KMS-11 (cell line): ENCODE data around the gene SUCLG2.

ENCODE experiments used
- H2AFZ ChIP-seq: fragments of 200-600 bp; sonication (generic); 2 replicates; pipeline ENCODE4 v1.6.1; 2016; ENCODE audit warnings: antibody characterized with exemption, mixed run types, low read depth
- H3K27ac ChIP-seq: fragments of 200-600 bp; sonication (generic); 2 replicates; pipeline ENCODE4 v1.6.1; 2016; ENCODE audit warnings: mild to moderate bottlenecking, mixed run types
- H3K27me3 ChIP-seq: fragments of 200-600 bp; sonication (generic); 2 replicates; pipeline ENCODE4 v1.6.1; 2017; ENCODE audit warnings: mild to moderate bottlenecking, low read depth, mixed run types, moderate library complexity; ENCODE audit not compliant: insufficient read depth
- H3K36me3 ChIP-seq: fragments of 200-600 bp; sonication (generic); 2 replicates; pipeline ENCODE4 v1.6.1; 2017; ENCODE audit warnings: mild to moderate bottlenecking, mixed run types; ENCODE audit not compliant: insufficient read depth
- H3K4me1 ChIP-seq: fragments of 200-600 bp; sonication (generic); 2 replicates; pipeline ENCODE4 v1.6.1; 2016; ENCODE audit warnings: mild to moderate bottlenecking, low read depth, mixed run types; ENCODE audit not compliant: poor library complexity, severe bottlenecking
- H3K4me2 ChIP-seq: fragments of 200-600 bp; sonication (generic); 2 replicates; pipeline ENCODE4 v1.7.0; 2016; ENCODE audit warnings: mild to moderate bottlenecking, mixed run types
- H3K4me3 ChIP-seq: fragments of 200-600 bp; sonication (generic); IDR thresholded peaks from 2 replicates; pipeline ENCODE4 v1.6.1; 2017; ENCODE audit warnings: low read depth, low read length, mixed read lengths; ENCODE audit not compliant: insufficient read depth
- H3K79me2 ChIP-seq: fragments of 200-600 bp; sonication (generic); 2 replicates; pipeline ENCODE4 v1.6.1; 2016; ENCODE audit warnings: low read depth, mixed run types; ENCODE audit not compliant: insufficient read depth
- H3K9ac ChIP-seq: fragments of 200-600 bp; sonication (generic); 2 replicates; pipeline ENCODE4 v1.6.1; 2016; ENCODE audit warnings: mild to moderate bottlenecking, mixed run types
- H4K20me1 ChIP-seq: fragments of 200-600 bp; sonication (generic); 2 replicates; pipeline ENCODE4 v1.6.1; 2016; ENCODE audit warnings: mild to moderate bottlenecking, mixed run types; ENCODE audit not compliant: insufficient read depth
- TF ChIP-seq, protein P1 (sequence below): fragments of 200-600 bp; sonication (generic); conservative IDR thresholded peaks from 2 replicates; pipeline ENCODE4 v1.6.1; 2017; ENCODE audit warnings: low read depth, mild to moderate bottlenecking, antibody characterized with exemption, low read length, moderate library complexity, mixed read lengths

SUCLG2 gene

DNA sequence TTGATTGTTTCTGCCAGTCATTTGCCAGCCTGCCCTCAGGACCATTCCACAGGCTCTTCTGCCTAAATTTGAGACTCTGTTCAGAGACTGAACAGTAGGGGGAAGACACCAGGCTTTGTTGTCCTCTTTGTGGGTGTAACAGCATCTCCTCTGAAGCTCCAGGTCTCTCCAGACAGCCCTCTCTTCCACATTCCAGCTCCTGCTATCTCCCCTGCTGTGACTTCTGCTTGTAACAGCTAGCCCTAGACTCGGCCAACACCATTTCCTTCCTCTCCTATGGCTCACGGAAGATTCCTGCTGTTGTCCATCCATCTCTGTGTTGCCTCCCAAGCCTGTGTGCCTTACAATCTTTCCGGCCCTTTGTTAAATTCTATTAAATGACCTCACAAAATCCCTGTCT, 40.2 kb downstream of the SUCLG2 start:
- H3K36me3 ChIP-seq = no peaks in the 10 kb centered on the region
- TF ChIP-seq, protein P1, sequence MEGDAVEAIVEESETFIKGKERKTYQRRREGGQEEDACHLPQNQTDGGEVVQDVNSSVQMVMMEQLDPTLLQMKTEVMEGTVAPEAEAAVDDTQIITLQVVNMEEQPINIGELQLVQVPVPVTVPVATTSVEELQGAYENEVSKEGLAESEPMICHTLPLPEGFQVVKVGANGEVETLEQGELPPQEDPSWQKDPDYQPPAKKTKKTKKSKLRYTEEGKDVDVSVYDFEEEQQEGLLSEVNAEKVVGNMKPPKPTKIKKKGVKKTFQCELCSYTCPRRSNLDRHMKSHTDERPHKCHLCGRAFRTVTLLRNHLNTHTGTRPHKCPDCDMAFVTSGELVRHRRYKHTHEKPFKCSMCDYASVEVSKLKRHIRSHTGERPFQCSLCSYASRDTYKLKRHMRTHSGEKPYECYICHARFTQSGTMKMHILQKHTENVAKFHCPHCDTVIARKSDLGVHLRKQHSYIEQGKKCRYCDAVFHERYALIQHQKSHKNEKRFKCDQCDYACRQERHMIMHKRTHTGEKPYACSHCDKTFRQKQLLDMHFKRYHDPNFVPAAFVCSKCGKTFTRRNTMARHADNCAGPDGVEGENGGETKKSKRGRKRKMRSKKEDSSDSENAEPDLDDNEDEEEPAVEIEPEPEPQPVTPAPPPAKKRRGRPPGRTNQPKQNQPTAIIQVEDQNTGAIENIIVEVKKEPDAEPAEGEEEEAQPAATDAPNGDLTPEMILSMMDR = no peak
- no peak overlapping the region for H3K9ac ChIP-seq
- no peak overlapping the region for H3K27ac ChIP-seq
- no peaks in the 10 kb centered on the region for H3K27me3 ChIP-seq
- no peak overlapping the region for H2AFZ ChIP-seq
- no peaks in the 10 kb centered on the region for H3K4me1 ChIP-seq
- H3K79me2 ChIP-seq = no peaks in the 10 kb centered on the region
- H3K4me2 ChIP-seq = no peak overlapping the region
- H3K4me3 ChIP-seq = no peak overlapping the region
- no peaks in the 10 kb centered on the region for H4K20me1 ChIP-seq

DNA sequence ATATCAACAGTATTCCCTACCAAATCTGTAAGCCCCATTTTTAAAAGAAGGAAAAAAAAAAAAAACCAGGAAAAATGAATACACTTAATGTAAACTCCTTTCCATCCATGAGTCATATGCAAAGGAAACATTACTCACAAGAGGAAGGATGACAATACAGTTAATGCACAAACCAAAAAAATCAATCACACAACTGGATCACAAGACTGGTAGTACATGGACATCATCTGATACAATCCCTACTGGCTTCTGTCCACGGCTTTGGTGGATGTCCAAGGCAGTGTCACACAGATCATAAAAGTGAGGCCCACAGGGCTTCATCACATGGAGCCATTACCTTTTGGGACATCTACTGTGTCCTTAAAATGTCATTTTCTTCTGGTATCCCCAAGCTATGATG, 44.0 kb downstream of the SUCLG2 start:
- H3K4me1 ChIP-seq = no peaks in the 10 kb centered on the region
- H4K20me1 ChIP-seq = no peaks in the 10 kb centered on the region
- H3K27ac ChIP-seq = no peak overlapping the region
- H3K9ac ChIP-seq = no peak overlapping the region
- H3K27me3 ChIP-seq = no peaks in the 10 kb centered on the region
- TF ChIP-seq, protein P1 = no peak
- H3K4me3 ChIP-seq = no peak overlapping the region
- H2AFZ ChIP-seq = no peak overlapping the region
- H3K36me3 ChIP-seq = no peaks in the 10 kb centered on the region
- no peak overlapping the region for H3K4me2 ChIP-seq
- no peaks in the 10 kb centered on the region for H3K79me2 ChIP-seq

DNA sequence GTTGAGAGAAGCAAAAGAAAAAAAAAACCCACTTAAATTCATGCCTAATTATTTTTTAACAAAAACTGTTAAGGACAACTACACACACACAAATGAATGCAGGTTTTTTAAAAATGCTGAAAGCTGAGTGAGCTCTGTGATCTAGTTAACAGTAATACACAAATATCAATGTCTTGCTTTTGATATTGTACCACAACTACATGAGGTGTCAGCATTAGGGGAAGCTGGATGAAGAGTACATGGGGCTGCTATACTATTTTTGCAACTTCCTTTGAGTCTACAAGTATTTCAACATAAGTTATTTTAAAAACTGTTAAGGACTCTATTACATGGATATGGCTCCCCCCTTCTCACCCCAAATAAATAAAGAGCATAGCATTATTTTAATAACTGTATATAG, 44.7 kb downstream of the SUCLG2 start:
- Histone ChIP-seq H3K27ac (no peak overlapping the region), H3K27me3 (no peaks in the 10 kb centered on the region)

DNA sequence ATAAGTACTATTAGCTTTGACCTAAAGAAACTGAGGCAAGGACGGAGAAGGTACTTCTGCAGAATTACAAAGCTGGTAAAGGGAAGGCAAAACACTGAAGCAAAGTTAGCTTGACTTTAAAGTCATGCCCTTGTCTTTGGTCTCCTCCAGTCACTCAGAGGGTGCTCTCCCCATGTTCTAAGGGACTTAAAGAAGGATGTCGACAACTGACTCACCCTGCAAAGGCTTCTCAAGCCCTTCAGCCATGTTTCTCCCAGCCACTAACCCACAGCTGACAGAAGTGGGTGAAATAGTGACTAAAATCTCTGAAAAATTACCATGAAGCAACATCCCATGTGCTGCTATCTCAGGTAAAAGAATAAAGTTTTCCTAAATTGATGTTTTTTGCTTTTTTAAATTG, 46.4 kb downstream of the SUCLG2 start:
- Histone ChIP-seq H3K27ac (no peak overlapping the region), H3K4me3 (no peak overlapping the region), H3K27me3 (no peaks in the 10 kb centered on the region), H4K20me1 (no peaks in the 10 kb centered on the region), H3K4me1 (no peaks in the 10 kb centered on the region), H2AFZ (no peak overlapping the region), H3K4me2 (no peak overlapping the region), H3K79me2 (no peaks in the 10 kb centered on the region), H3K9ac (no peak overlapping the region), H3K36me3 (no peaks in the 10 kb centered on the region)
- TF ChIP-seq, protein P1 = no peak

More for the DNA sequence above, 44.7 kb downstream of the SUCLG2 start:
- no peaks in the 10 kb centered on the region for H4K20me1 ChIP-seq
- H3K9ac ChIP-seq = no peak overlapping the region
- H3K4me3 ChIP-seq = no peak overlapping the region
- H3K36me3 ChIP-seq = no peaks in the 10 kb centered on the region
- no peak overlapping the region for H3K4me2 ChIP-seq
- H2AFZ ChIP-seq = no peak overlapping the region
- TF ChIP-seq, protein P1 = no peak
- H3K4me1 ChIP-seq = no peaks in the 10 kb centered on the region
- H3K79me2 ChIP-seq = no peaks in the 10 kb centered on the region
